Activated T-cell treated with anti-CD3 and anti-CD28 coated beads for 1 hour (primary cell): ENCODE data around the gene LRP1-AS.

Experiments used
- DNase-seq: peaks from one replicate; pipeline ENCODE4 v3.0.0-alpha.2; 2020; ENCODE audit warnings: low read depth

Gene LRP1-AS

DNA sequence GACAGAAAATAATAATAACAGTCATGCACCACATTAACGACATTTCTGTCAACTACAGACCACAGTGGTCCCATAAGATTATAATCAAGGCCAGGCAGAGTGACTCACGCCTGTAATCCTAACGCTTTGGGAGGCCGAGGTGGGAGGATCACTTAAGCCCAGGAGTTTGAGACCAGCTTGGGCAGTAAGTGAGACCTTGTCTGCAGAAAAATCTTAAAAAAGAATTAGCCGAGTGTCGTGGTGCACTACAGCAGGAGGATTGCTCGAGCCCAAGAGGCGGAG, 49.9 kb downstream of the LRP1-AS start:
- DNase-seq, result no peak

DNA sequence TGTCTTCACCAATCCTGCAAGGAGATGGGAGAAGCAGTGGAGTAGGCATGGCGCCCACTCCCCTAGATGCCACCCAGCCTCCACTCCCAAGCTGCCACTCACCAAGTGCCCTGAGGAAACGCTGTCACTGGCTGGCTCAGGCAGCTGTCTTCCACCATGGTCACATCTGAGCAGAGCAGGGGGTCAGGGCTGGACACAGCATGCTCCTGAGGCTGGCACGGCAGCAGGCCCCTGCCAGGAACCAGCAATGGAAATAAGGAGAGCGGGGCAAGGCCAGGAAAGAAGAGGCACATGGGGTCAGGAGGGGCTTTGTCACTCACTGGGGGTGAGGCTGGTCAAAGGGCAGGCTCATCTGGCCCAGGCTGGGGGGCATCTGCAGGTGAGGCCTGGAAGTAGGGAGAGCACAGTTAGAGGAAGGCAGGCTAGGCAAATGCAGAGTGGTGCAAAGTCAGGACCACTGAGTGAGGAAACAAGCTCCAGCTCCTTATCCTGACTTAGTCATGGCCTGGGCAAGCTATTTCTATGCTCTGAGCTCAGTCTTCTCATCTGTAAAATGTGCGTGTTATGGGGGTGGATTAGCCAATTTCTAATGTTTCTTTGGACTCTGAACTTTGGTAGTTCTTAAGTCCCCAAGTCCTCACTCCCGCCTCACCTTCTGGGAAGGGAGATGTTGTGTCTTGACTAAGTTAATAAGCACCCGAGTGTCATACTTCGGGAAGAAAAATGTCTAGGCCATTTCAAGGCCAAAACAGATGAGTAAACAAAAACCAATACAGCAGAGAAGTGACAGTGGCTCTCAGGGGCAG, 50.5 kb downstream of the LRP1-AS start:
- DNase-seq, result no peak

DNA sequence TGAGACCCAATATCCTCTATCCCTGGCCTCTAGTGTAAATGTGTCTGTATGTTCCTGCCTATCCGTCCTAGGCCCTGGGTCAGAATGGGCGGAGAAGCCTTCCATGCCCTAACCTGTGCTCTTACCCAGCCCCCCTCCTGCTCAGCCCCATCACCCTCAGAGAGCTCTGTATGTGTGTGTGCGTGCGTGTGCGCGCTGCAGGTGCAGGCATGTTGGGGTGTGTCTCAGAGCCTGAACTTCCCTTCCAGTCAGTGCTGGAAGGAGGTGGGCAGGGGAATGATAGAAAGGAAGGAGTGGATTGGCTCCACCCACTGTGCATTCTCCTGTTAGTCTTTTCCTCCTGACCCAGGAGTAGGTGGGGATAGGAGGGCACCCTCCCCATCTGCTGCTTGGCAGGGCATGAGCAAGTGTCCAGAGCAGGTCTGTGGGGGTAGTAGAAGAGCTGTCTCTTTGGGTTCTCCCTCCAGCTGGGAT, 51.3 kb downstream of the LRP1-AS start:
- DNase-seq, result no peak

DNA sequence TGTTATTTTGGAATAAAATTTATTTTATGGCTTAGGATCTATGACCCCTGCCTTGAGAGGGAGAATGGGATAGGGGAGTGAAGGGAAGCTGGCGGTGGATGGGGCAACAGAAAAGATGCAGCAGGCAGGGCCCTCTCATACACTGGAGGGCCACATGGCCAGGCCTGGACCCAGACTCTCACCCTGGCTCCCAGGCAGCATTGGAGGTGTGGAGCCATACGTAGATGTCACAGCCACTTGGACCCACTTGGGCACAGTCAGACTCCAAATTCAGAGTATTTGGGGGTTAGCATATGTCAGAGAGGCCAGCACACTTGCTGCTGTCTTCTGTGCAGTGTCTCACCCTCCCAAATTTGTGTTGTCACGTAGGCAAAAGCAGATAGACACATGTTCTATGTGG, 52.0 kb downstream of the LRP1-AS start:
- DNase-seq, result no peak
